NB4 (cell line): ENCODE results near the gene ANKRD45.
"Not testable (repeated sequence)": the region's sequence is repeated elsewhere in the genome, so short reads cannot be mapped to it uniquely, and the experiment has no call there.

Experiments
- DNase-seq: peaks from one replicate; pipeline ENCODE4 v3.0.0; 2010; ENCODE audit warnings: low read depth
- H3K4me3 ChIP-seq: one replicate; pipeline ENCODE4 v1.5.1; 2011; ENCODE audit warnings: mild to moderate bottlenecking, low read depth, low read length, moderate library complexity
- MYC ChIP-seq: IDR thresholded peaks from 2 replicates; pipeline ENCODE4 v1.6.1; 2011; ENCODE audit warnings: low read depth, low read length
- POLR2A ChIP-seq: IDR thresholded peaks from 2 replicates; pipeline ENCODE4 v1.6.1; 2011; ENCODE audit warnings: mild to moderate bottlenecking; ENCODE audit not compliant: insufficient read length; ENCODE audit errors: extremely low read depth
- TF ChIP-seq, protein P1 (sequence below): IDR thresholded peaks from 2 replicates; pipeline ENCODE4 v1.6.1; 2011; ENCODE audit warnings: low read depth, low read length
- TF ChIP-seq, protein P2 (sequence below): IDR thresholded peaks from one replicate; pipeline ENCODE4 v1.5.1; 2012; ENCODE audit warnings: low read depth, low read length

ANKRD45 gene

DNA sequence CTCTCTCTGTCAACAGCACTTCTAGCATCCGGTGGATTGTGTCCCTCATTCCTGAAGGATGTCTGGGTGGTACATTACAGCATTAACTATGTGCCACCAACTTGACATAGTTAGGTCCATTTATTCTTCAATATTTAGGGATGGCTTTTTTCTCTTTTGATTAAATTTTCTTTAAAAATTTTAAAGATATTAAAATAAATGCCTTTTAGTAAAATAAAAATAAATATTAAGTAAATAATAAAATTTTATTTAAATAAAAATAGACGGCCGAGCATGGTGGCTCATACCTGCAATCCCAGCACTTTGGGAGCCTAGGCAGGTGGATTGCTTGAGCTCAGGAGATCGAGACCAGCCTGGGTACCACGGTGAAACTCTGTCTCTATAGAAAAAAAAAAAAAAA, 35.5 kb upstream of the ANKRD45 start:
- no peak for TF ChIP-seq MYC
- no peak for TF ChIP-seq POLR2A
- TF ChIP-seq, protein P1, sequence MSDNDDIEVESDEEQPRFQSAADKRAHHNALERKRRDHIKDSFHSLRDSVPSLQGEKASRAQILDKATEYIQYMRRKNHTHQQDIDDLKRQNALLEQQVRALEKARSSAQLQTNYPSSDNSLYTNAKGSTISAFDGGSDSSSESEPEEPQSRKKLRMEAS, result no peak
- TF ChIP-seq, protein P2, sequence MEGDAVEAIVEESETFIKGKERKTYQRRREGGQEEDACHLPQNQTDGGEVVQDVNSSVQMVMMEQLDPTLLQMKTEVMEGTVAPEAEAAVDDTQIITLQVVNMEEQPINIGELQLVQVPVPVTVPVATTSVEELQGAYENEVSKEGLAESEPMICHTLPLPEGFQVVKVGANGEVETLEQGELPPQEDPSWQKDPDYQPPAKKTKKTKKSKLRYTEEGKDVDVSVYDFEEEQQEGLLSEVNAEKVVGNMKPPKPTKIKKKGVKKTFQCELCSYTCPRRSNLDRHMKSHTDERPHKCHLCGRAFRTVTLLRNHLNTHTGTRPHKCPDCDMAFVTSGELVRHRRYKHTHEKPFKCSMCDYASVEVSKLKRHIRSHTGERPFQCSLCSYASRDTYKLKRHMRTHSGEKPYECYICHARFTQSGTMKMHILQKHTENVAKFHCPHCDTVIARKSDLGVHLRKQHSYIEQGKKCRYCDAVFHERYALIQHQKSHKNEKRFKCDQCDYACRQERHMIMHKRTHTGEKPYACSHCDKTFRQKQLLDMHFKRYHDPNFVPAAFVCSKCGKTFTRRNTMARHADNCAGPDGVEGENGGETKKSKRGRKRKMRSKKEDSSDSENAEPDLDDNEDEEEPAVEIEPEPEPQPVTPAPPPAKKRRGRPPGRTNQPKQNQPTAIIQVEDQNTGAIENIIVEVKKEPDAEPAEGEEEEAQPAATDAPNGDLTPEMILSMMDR, result no peak
- DNase-seq, result no peak
- no peak overlapping the region for H3K4me3 ChIP-seq

DNA sequence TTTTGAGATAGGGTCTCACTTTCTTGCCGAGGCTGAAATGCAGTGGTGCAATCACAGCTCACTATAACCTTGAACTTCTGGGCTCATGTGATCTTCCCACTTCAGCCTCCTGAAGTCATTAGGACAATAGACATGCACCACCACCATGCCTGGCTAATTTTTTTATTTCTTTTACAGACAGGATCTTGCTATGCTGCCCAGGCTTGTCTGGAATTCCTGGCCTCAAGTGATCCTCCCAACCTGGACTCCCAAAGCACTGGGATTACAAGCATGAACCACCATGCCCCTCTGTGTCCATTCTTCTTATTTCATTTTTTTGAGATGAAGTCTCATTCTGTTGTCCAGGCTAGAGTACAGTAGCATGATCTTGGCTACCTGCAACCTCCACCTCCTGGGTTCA, 33.1 kb upstream of the ANKRD45 start:
- H3K4me3 ChIP-seq, result no peak overlapping the region
- DNase-seq, result no peak
- TF ChIP-seq, protein P1, result no peak
- TF ChIP-seq MYC (no peak), POLR2A (no peak)

DNA sequence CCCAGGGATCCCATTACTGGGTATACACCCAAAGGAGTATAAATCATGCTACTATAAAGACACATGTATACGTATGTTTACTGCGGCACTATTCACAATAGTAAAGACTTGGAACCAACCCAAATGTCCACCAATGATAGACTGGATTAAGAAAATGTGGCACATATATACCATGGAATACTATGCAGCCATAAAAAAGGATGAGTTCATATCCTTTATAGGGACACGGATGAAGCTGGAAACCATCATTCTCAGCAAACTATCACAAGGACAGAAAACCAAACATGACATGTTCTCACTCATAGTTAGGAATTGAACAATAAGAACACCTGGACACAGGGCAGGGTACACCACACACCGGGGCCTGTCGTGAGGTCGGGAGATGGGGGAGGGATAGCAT, 31.6 kb upstream of the ANKRD45 start:
- not testable (repeated sequence) for DNase-seq, H3K4me3 ChIP-seq

DNA sequence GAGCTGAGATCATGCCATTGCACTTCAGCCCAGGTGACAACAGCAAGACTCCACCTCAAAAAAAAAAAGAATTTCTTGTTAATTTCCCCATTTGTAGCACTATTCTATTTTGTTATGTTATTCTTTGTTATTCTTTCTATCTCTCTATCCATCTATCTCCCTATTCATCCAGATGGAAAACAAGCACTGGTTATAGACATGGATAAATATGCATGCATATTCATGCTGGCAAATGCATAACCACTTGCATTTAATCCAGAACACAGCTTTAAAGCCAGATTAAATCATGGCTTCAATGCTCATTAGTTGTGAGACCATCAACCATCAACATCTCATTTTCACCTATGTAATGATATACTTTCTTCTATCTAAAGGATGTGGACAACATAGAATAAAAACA, 23.6 kb upstream of the ANKRD45 start:
- no peak overlapping the region for H3K4me3 ChIP-seq
- no peak for TF ChIP-seq POLR2A
- TF ChIP-seq, protein P2, result no peak
- no peak for TF ChIP-seq MYC
- TF ChIP-seq, protein P1, result no peak
- no peak for DNase-seq

DNA sequence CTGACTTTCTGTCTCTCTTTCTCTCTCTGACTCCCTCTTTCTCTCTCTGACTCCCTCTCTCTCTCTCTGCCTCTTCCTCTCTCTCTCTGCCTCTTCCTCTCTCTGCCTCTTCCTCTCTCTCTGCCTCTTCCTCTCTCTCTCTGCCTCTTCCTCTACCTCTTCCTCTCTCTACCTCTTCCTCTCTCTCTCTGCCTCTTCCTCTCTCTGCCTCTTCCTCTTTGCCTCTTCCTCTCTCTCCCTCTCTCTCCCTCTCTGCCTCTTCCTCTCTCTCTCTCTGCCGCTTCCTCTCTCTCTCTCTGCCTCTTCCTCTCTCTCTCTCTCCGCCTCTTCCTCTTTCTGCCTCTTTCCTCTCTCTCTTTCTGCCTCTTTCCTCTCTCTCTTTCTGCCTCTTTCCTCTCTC, 18.6 kb upstream of the ANKRD45 start:
- TF ChIP-seq POLR2A (no peak), MYC (no peak)
- TF ChIP-seq, protein P1, result no peak
- TF ChIP-seq, protein P2, result no peak
- DNase-seq, result no peak
- no peak overlapping the region for H3K4me3 ChIP-seq

DNA sequence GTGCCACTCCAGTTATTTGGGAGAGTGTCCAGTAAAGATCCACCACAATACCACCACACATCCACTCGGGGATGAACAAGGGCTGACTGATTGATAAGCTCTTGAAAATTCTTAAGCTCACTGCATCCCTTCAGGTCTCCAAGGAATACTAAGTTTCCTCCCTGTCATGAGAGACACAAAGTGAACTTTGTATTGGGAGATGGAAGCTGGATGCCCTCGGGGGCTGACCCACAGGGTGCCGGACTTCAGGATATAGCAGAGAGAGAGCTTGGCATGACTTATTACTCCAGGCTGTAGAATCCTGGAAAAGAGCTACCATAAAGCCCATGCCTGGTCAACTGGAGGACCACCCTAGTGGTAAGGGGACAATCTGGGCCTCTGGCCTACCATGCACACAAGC, 15.5 kb upstream of the ANKRD45 start:
- not testable (repeated sequence) for H3K4me3 ChIP-seq, DNase-seq

DNA sequence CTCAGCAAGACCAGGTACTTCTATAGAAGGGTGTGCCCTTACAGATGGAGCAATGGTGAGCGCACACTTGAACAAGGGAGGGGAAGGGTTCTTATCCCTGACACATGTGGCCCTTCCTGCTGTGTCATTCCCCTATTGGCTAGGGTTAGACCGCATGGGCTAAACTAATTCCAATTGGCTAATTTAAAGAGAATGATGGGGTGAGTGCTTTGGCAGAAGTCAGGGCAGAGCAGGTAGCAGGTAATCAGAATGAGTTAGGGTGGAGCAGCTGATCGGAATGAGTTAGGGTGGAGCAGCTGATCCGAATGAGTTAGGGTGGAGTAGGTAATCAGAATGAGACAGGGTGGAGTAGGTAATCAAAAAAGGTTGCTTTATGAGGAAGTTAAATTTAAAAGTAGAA, 14.2 kb upstream of the ANKRD45 start:
- DNase-seq, H3K4me3 ChIP-seq: not testable (repeated sequence)

DNA sequence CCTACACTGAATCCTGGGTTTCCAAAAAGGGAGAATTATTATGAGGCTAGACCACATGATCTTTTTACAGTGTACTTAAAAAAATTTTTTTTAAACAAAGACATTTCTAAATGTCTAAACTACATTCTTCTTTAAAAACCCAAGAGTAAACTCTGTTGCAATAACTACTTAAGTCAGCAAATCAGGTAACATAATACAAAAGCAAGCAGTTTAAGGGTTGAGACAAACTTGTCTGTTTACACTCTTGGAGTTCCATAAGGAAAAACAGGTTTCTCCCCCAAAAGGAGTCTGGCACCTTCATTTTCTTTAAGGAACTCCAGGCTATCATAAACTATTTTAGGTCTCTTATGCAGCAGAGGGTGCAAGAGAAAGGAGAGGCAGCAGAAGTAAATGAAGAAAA, 12.5 kb upstream of the ANKRD45 start:
- TF ChIP-seq MYC (no peak), POLR2A (no peak)
- TF ChIP-seq, protein P1, result no peak
- TF ChIP-seq, protein P2, result no peak
- no peak overlapping the region for H3K4me3 ChIP-seq
- no peak for DNase-seq

DNA sequence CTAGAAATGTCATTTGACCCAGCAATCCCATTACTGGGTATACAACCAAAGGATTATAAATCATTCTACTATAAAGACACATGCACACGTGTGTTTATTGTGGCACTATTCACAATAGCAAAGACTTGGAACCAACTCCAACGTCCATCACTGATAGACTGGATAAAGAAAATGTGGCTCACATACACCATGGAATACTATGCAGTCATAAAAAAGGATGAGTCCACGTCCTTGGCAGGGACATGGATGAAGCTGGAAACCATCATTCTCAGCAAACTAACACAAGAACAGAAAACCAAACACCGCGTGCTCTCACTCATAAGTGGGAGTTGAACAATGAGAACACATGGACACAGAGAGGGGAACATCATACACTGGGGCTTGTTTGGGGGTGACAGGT, 10.5 kb upstream of the ANKRD45 start:
- not testable (repeated sequence) for DNase-seq, H3K4me3 ChIP-seq

DNA sequence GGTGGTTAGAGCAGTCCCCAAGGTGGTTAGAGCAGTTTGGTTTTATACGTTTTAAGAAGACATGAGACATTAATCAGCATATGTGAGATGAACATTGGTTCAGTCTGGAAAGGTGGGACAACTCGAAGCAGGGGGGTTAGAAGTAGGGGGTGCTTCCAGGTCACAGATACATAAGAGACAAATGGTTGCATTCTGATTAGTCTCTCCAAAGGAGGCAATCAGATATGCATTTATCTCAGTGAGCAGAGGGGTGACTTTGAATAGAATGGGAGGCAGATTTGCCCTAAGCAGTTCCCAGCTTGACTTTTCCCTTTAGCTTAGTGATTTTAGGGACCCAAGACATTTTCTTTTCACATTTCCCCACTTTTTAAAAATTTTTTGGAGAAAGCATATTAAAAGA, 4.8 kb upstream of the ANKRD45 start:
- DNase-seq, H3K4me3 ChIP-seq: not testable (repeated sequence)
